CD4-positive, alpha-beta T cell treated with Interleukin-2 at 100 ng/mL for 4 hours (primary cell): ENCODE results near the gene RNF111.
"Not testable (repeated sequence)": the region's sequence is repeated elsewhere in the genome, so short reads cannot be mapped to it uniquely, and the experiment has no call there.

ENCODE experiments used
- DNase-seq: peaks from one replicate; pipeline ENCODE4 v3.0.0-alpha.2; 2020; ENCODE audit warnings: low spot score

Gene RNF111

DNA sequence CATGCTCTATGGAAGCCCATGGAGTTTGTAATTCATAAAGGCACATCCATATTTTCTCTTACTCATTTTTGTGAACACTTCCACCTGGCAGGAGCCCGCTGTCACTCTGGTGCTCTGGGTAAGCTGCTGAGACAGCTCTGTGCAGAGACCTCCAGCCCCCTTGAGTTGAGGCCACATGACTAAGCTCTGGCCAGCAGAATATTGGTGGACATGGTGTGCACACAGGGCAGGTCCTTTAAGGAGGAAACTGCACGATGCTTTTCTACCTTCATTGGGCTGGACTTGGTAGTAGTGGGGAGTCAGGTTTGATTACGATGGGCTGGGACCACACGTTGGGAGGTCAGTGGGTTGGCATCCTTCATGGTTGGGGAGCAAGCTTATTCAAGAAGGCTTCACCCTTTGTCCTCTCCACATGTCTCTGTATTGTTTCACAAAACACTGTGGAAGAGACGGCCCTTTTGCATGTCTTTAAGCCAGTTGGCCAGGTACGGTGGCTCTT lies 146.5 kb downstream of the RNF111 start:
- DNase-seq: no peak

DNA sequence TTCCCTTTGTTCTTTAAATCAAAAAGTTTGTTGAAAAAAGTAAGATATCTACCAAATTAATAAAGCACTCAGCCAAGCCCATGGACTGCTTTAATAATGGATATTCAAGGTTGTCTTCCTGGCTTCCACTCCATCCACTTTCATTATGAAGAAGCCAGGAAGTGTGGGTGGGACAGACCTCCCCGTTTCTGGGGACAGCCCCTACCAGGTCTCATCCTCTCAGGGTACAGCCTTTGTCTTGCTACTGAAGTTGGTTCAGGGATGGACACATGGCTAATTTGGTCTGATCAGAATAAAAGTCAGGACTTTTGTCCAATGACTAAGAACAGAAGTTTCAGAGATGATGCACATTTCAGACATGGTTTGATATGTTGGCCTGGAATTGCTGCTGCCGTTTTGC lies 150.1 kb downstream of the RNF111 start:
- no peak for DNase-seq

DNA sequence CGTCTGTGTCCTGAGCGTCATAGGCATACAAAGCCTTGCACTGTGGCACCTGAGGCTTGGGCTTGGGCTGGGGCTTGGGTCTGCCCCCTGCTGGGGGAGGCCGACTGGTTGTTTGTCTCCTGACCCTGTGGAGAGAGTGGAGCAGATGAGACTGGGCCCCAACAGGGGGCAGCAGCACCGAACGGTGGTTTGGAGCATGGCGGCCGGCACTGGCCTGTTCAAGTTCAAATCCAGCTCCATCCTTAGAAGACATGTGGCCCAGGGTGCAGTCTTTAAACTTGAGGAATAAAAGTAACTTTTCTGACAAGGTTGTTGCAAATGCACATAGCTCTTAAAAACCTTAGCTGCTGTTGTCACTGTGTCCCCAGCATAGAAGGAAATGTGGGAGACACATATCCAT lies 150.8 kb downstream of the RNF111 start:
- peak; percentile 58 for DNase-seq

DNA sequence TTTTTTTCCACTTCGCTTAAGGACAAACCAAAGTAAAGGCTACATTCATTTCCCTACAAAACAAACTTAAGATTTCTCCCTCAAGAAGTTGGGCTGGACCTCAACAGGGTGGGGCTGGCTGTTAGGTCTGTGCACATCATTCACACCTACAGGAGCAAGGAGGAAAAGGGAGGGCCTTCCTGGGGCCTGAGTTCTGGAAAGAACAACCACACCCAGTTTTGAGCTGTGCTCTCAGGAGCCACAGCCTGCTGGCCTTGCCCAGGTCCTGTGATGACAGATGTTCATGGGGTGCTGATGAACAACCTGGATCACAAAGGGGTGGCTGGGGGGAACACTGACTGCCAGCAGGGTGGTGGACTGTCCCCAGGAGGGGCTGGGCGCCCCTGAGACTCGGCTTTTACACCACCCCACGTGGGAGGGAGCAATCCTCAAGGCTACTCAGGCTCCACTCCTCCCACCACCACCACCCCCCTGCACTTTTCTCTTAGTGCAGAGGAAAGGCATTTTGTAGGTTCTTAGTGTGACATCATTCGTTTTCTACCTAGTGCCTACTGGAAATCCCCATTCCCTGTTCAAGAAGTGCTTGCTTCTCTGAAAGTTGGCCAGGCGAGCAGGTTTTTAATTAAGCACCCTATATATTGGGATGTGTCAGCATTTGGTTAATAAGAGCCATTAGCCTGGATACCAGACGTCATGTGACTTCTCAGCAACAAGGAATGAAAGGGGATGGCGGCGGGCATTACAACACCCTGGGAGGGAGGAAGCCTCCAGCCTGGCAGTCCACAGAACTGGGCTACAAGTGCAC lies 153.2 kb downstream of the RNF111 start:
- no peak for DNase-seq

DNA sequence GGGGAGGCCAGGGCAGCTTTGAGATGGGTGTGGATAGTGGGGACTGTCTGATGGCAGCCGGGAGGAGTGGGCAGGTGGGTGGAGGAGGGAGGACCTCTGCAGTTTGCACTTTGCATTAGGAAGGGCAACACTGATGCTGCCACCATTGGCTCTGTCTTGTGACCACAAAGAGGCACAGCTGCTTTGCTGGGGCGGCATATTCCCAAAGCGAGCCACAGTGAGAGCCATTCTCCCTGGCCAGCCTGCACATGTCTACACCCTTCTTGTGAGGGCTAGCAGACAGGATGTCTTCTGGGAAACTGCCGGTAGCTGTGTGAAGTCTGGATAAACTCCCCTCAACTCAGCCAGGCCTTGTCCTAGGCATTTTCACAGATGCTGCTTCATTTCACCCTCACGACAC lies 155.8 kb downstream of the RNF111 start:
- no peak for DNase-seq

DNA sequence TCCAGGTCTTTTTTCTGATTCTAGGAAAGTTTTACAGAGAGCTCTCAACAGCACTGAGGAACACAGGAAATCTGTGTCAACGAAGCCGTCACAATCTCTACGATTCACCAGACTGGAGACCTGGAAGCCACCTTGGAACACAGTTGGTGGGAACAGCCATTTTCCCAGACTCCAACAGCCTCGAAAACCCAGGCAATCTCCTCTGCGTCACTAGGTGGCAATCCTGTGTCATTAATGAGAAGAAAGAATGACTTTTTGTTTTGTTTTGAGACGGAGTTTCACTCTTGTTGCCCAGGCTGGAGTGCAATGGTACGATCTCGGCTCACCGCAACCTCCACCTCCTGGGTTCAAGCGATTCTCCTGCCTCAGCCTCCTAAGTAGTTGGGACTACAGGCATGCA lies 157.1 kb downstream of the RNF111 start:
- DNase-seq: not testable (repeated sequence)
